ENCODE measurements around the gene KLK8. TPM values are rescaled to one million over a fixed set of nuclear protein-coding genes. Genes with fewer than 3 reads are reported as not detected.

Gene KLK8
- total and polyA plus RNA-seq, 2 of the 13 experiments (the other 11 are each of a cell fraction or from before 2014, with no cell fraction given) = not detected

GRCh38 chr19:51027873-51028272 is 26.5 kb upstream of the KLK8 start:
- ATAC-seq (no peak), FAIRE-seq (no peak), DNase-seq (ENCODE audit: low spot score) (no peak)
- Histone ChIP-seq H3K9me3 (ENCODE audit: low read length) (no peaks in the 10 kb centered on the region), H3K4me1 (ENCODE audit: insufficient read depth, low read length) (no peaks in the 10 kb centered on the region), H3K9ac (ENCODE audit: insufficient read depth, low read depth, low read length) (no peak overlapping the region), H3K4me2 (ENCODE audit: low read depth, low read length) (no peak overlapping the region), H3K36me3 (replicated peaks in 1 of 2; ENCODE audit: control insufficient read depth in 1 of 2, insufficient read depth in 2 of 2, low read length in 2 of 2) (no peaks in the 10 kb centered on the region), H3K4me3 (replicated peaks in 1 of 3; ENCODE audit: insufficient read depth in 1 of 3, low read depth in 2 of 3, low read length in 3 of 3) (no peak overlapping the region), H4K20me1 (ENCODE audit: insufficient read depth, low read length) (no peaks in the 10 kb centered on the region), H3K27ac (ENCODE audit: extremely low read length, insufficient read depth, low read length) (no peak overlapping the region), H3K79me2 (ENCODE audit: insufficient read depth, low read length) (no peaks in the 10 kb centered on the region), H2AFZ (ENCODE audit: low read length) (no peak overlapping the region), H3K27me3 (ENCODE audit: control insufficient read depth in 1 of 2, insufficient read depth in 2 of 2, low read length in 2 of 2) (peaks cover 12 to 42% of the 10 kb centered on the region in 2 experiments; a peak in 4 of 5 replicates)
- TF ChIP-seq MEIS1 (CRISPR knock-in tag; IDR thresholded peaks at IDR 0.05; ENCODE audit: borderline replicate concordance) (no peak), ZSCAN29 (CRISPR knock-in tag; conservative IDR thresholded peaks at IDR 0.05) (no peak), XBP1 (CRISPR knock-in tag; IDR thresholded peaks at IDR 0.05) (no peak), FOSL2 (CRISPR knock-in tag; IDR thresholded peaks at IDR 0.05) (no peak)
- intact Hi-C loops (cut with micrococcal nuclease; ENCODE audit: unreplicated experiment) (no loop called here), in situ Hi-C loops (cut with HindIII; ENCODE audit: extremely low pct_ligation_motif_present, low pct_unique_long_range_greater_than_20kb) (no loop called here)
- 0% methylated on average over 5 of the region's 5 CpGs for WGBS (ENCODE audit: low lambda C conversion rate)
- no TSS peak for BruUV-seq (replicated peaks)
- ChIA-PET POLR2A (no interaction called here), CTCF (ENCODE audit: low intra/inter-chr PET ratio, low total read pairs) (no interaction called here)

GRCh38 chr19:51027126-51027806 is 25.9 kb upstream of the KLK8 start:
- no peak overlapping the region for H3K9ac ChIP-seq (ENCODE audit: insufficient read depth, low read depth, low read length)
- ChIA-PET POLR2A (no interaction called here), CTCF (ENCODE audit: low intra/inter-chr PET ratio, low total read pairs) (no interaction called here)
- H3K27ac ChIP-seq (ENCODE audit: extremely low read length, insufficient read depth, low read length) = no peak overlapping the region
- H3K9me3 ChIP-seq (ENCODE audit: low read length) = no peaks in the 10 kb centered on the region
- no peaks in the 10 kb centered on the region for H4K20me1 ChIP-seq (ENCODE audit: insufficient read depth, low read length)
- ATAC-seq (no peak), FAIRE-seq (no peak), DNase-seq (ENCODE audit: low spot score) (no peak)
- no peak overlapping the region for H3K4me2 ChIP-seq (ENCODE audit: low read depth, low read length)
- H3K36me3 ChIP-seq (replicated peaks in 1 of 2; ENCODE audit: control insufficient read depth in 1 of 2, insufficient read depth in 2 of 2, low read length in 2 of 2) = no peaks in the 10 kb centered on the region
- H3K79me2 ChIP-seq (ENCODE audit: insufficient read depth, low read length) = no peaks in the 10 kb centered on the region
- TF ChIP-seq MEIS2 (CRISPR knock-in tag; IDR thresholded peaks at IDR 0.05) (no peak), KLF13 (CRISPR knock-in tag; IDR thresholded peaks at IDR 0.05) (no peak), ZNF180 (CRISPR knock-in tag; IDR thresholded peaks at IDR 0.05; ENCODE audit: borderline replicate concordance, low read depth) (no peak), IKZF1 (IDR thresholded peaks at IDR 0.05) (no peak), UBTF (CRISPR knock-in tag; IDR thresholded peaks at IDR 0.05) (no peak), ATF7-NPFF (CRISPR knock-in tag; IDR thresholded peaks at IDR 0.05; ENCODE audit: low read depth) (no peak), PITX1 (CRISPR knock-in tag; IDR thresholded peaks at IDR 0.05) (no peak), ZNF430 (CRISPR knock-in tag; IDR thresholded peaks at IDR 0.05) (no peak), STAG1 (CRISPR knock-in tag; IDR thresholded peaks at IDR 0.05) (no peak), SMYD3 (CRISPR knock-in tag; IDR thresholded peaks at IDR 0.05) (no peak), ZNF83 (CRISPR knock-in tag; IDR thresholded peaks at IDR 0.05; ENCODE audit: borderline replicate concordance) (no peak), TARDBP (CRISPR knock-in tag; IDR thresholded peaks at IDR 0.05) (no peak)
- in situ Hi-C loops (cut with HindIII; ENCODE audit: extremely low pct_ligation_motif_present, low pct_unique_long_range_greater_than_20kb) (no loop called here), intact Hi-C loops (cut with micrococcal nuclease; ENCODE audit: unreplicated experiment) (no loop called here)
- no peaks in the 10 kb centered on the region for H3K4me1 ChIP-seq (ENCODE audit: insufficient read depth, low read length)
- BruUV-seq (replicated peaks) = no TSS peak
- under 1% methylated on average over 9 of the region's 14 CpGs for WGBS (ENCODE audit: low lambda C conversion rate)
- peaks cover 14 to 47% of the 10 kb centered on the region in 2 experiments; a peak in 4 of 5 replicates for H3K27me3 ChIP-seq (ENCODE audit: control insufficient read depth in 1 of 2, insufficient read depth in 2 of 2, low read length in 2 of 2)
- no peak overlapping the region for H2AFZ ChIP-seq (ENCODE audit: low read length)
- no peak overlapping the region for H3K4me3 ChIP-seq (replicated peaks in 1 of 3; ENCODE audit: insufficient read depth in 1 of 3, low read depth in 2 of 3, low read length in 3 of 3)

All from HepG2 (cell line).